ENCODE measurements around the gene PRDM16.

PRDM16 gene

GRCh38 chr1:3111348-3112021, 42.5 kb downstream of the PRDM16 start:
- no peak for DNase-seq

GRCh38 chr1:3112526-3112925, 43.5 kb downstream of the PRDM16 start:
- DNase-seq = no peak

- DNase-seq = no peak
These were observed 44.2 kb downstream of the PRDM16 start for GRCh38 chr1:3113047-3113740.

- no peak for DNase-seq
These were observed 44.7 kb downstream of the PRDM16 start for GRCh38 chr1:3113741-3114056.

- DNase-seq = no peak
These were observed 45.2 kb downstream of the PRDM16 start for GRCh38 chr1:3114131-3114744.

- DNase-seq = no peak
These were observed 45.8 kb downstream of the PRDM16 start for GRCh38 chr1:3114846-3115245.

- DNase-seq = no peak
These were observed 46.5 kb downstream of the PRDM16 start for GRCh38 chr1:3115275-3116149.

- DNase-seq = no peak
These were observed 47.1 kb downstream of the PRDM16 start for GRCh38 chr1:3116150-3116510.

GRCh38 chr1:3116560-3116959, 47.6 kb downstream of the PRDM16 start:
- no peak for DNase-seq

GRCh38 chr1:3117879-3118278, 48.9 kb downstream of the PRDM16 start:
- DNase-seq = no peak

- DNase-seq = no peak
These were observed 50.1 kb downstream of the PRDM16 start for GRCh38 chr1:3119061-3119460.

GRCh38 chr1:3119725-3120124, 50.7 kb downstream of the PRDM16 start:
- DNase-seq = no peak

GRCh38 chr1:3120140-3120539, 51.1 kb downstream of the PRDM16 start:
- DNase-seq = no peak

GRCh38 chr1:3120994-3121393, 52.0 kb downstream of the PRDM16 start:
- DNase-seq = no peak

GRCh38 chr1:3121401-3122210, 52.6 kb downstream of the PRDM16 start:
- no peak for DNase-seq

- no peak for DNase-seq
These were observed 53.3 kb downstream of the PRDM16 start for GRCh38 chr1:3122311-3122710.

- no peak for DNase-seq
These were observed 55.2 kb downstream of the PRDM16 start for GRCh38 chr1:3124246-3124645.

- no peak for DNase-seq
These were observed 56.1 kb downstream of the PRDM16 start for GRCh38 chr1:3125078-3125477.

- no peak for DNase-seq
These were observed 56.8 kb downstream of the PRDM16 start for GRCh38 chr1:3125546-3126368.

GRCh38 chr1:3126756-3127678, 58.0 kb downstream of the PRDM16 start:
- DNase-seq = no peak

GRCh38 chr1:3127738-3128137, 58.7 kb downstream of the PRDM16 start:
- DNase-seq = no peak
